PFSK-1 (cell line): ENCODE measurements around the gene ZCWPW2.

Experiments
- FOXP2 ChIP-seq: optimal IDR thresholded peaks from 2 replicates; pipeline ENCODE3; 2011; ENCODE audit warnings: borderline replicate concordance, control low read depth, inconsistent platforms; ENCODE audit not compliant: insufficient read depth; ENCODE audit errors: extremely low read length, extremely low read depth
- POLR2AphosphoS5 ChIP-seq: IDR thresholded peaks from 2 replicates; pipeline ENCODE4 v1.6.1; 2012; ENCODE audit warnings: low read depth, mild to moderate bottlenecking, control low read depth, low read length, moderate library complexity
- SIN3A ChIP-seq: IDR thresholded peaks from 2 replicates; pipeline ENCODE4 v1.6.1; 2012; ENCODE audit warnings: mild to moderate bottlenecking, low read length, moderate library complexity, borderline replicate concordance; ENCODE audit not compliant: insufficient read depth
- TAF1 ChIP-seq: IDR thresholded peaks from 2 replicates; pipeline ENCODE4 v1.6.1; 2012; ENCODE audit warnings: low read length, control low read depth, borderline replicate concordance; ENCODE audit not compliant: insufficient read depth
- TF ChIP-seq, protein P1 (sequence below), 2 experiments: IDR thresholded peaks; 2 replicates each; pipeline versions ENCODE4 v1.6.1 to v1.8.0; 2011 to 2012; ENCODE audit warnings: low read depth in 2 of 2, low read length in 2 of 2, control low read depth in 1 of 2, inconsistent platforms in 1 of 2, mild to moderate bottlenecking in 1 of 2, moderate library complexity in 1 of 2; ENCODE audit not compliant: insufficient read depth in 1 of 2

DNA sequence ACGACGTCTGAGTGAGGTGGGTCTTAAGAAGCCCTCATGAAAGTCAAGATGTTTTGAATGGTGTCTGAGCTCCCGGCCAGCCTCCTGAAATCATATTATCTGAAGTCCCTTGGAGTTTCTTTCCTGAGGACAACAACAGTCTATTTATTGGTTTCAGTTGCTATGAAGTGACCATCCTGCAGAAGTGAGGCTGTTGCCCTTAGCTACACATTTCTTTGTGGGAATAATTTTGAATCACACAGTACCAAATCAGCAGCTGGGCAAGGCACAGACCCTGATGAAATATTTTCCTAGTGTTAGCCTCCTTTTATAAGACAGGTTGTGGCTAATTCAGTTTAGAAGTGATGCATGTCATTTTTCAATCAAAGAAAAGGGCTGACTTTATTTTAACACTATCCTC, 220.8 kb downstream of the ZCWPW2 start:
- TF ChIP-seq TAF1, result no peak
- no peak for TF ChIP-seq POLR2AphosphoS5
- no peak for TF ChIP-seq SIN3A
- TF ChIP-seq, protein P1, sequence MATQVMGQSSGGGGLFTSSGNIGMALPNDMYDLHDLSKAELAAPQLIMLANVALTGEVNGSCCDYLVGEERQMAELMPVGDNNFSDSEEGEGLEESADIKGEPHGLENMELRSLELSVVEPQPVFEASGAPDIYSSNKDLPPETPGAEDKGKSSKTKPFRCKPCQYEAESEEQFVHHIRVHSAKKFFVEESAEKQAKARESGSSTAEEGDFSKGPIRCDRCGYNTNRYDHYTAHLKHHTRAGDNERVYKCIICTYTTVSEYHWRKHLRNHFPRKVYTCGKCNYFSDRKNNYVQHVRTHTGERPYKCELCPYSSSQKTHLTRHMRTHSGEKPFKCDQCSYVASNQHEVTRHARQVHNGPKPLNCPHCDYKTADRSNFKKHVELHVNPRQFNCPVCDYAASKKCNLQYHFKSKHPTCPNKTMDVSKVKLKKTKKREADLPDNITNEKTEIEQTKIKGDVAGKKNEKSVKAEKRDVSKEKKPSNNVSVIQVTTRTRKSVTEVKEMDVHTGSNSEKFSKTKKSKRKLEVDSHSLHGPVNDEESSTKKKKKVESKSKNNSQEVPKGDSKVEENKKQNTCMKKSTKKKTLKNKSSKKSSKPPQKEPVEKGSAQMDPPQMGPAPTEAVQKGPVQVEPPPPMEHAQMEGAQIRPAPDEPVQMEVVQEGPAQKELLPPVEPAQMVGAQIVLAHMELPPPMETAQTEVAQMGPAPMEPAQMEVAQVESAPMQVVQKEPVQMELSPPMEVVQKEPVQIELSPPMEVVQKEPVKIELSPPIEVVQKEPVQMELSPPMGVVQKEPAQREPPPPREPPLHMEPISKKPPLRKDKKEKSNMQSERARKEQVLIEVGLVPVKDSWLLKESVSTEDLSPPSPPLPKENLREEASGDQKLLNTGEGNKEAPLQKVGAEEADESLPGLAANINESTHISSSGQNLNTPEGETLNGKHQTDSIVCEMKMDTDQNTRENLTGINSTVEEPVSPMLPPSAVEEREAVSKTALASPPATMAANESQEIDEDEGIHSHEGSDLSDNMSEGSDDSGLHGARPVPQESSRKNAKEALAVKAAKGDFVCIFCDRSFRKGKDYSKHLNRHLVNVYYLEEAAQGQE (IDR thresholded peaks at IDR 0.05; ENCODE audit: insufficient read depth in 1 of 2, low read depth in 2 of 2, low read length in 2 of 2), result no peak
- no peak for TF ChIP-seq FOXP2
